ENCODE results near the gene DPH5. TPM values are rescaled to one million over a fixed set of nuclear protein-coding genes. Genes with fewer than 3 reads are reported as not detected.

Gene DPH5
- total RNA-seq, 1 experiment from 2014 or later, result 76.8 TPM

DNA sequence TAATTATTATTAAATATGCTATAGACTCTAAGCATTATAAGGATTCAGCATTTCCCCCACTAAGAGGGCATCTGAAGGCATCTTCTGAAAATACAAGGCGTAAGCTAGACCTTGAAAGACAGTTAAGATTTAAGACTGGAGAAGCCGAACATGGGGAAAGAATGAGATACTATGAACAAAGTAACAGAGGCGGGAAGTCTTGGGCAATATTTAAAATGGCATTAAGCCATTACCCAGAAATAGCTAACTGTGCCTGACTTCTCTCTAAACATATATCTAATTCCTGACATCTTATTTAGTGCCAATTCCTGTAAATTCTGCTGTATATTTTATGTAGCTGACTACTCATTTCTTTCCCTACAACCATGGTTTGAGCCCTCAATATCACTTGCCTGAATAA is 20.9 kb downstream of the DPH5 start:
- Mint-ChIP-seq H3K36me3 (ENCODE audit: insufficient read depth, unreplicated experiment) (peaks cover 18% of the 10 kb centered on the region), H3K27ac (ENCODE audit: low read depth, unreplicated experiment) (peak overlapping the region; percentile 31), H3K4me3 (ENCODE audit: unreplicated experiment) (peak overlapping the region; percentile 5), H3K27me3 (ENCODE audit: insufficient read depth, unreplicated experiment) (no peaks in the 10 kb centered on the region), H3K4me1 (ENCODE audit: insufficient read depth, unreplicated experiment) (peaks cover 31% of the 10 kb centered on the region), H3K9me3 (ENCODE audit: unreplicated experiment) (no peaks in the 10 kb centered on the region)
- TF ChIP-seq, protein P1, sequence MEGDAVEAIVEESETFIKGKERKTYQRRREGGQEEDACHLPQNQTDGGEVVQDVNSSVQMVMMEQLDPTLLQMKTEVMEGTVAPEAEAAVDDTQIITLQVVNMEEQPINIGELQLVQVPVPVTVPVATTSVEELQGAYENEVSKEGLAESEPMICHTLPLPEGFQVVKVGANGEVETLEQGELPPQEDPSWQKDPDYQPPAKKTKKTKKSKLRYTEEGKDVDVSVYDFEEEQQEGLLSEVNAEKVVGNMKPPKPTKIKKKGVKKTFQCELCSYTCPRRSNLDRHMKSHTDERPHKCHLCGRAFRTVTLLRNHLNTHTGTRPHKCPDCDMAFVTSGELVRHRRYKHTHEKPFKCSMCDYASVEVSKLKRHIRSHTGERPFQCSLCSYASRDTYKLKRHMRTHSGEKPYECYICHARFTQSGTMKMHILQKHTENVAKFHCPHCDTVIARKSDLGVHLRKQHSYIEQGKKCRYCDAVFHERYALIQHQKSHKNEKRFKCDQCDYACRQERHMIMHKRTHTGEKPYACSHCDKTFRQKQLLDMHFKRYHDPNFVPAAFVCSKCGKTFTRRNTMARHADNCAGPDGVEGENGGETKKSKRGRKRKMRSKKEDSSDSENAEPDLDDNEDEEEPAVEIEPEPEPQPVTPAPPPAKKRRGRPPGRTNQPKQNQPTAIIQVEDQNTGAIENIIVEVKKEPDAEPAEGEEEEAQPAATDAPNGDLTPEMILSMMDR (IDR thresholded peaks at IDR 0.05; ENCODE audit: unreplicated experiment), result no peak
- intact Hi-C loops (cut with micrococcal nuclease), result loop anchor here (5.0 kb wide), 1 partner anchor 233 kb away; the partner anchor contains the start of gene S1PR1
- BruUV-seq (replicated peaks), result no TSS peak
- POLR2A ChIA-PET, result interaction anchor here (0.6 to 3.8 kb wide), 18 partner anchors 8 to 255 kb away, joined by 3 to 30 read pairs (median 6); partner anchors contain the start of genes DPH5, EXTL2 and SLC30A7
- CTCF ChIA-PET, result interaction anchor here (0.7 to 1.1 kb wide), 3 partner anchors 109 to 284 kb away, joined by 3 to 4 read pairs (median 3); no protein-coding TSS in a partner anchor
- peak; percentile 81 for DNase-seq (ENCODE audit: unreplicated experiment)

DNA sequence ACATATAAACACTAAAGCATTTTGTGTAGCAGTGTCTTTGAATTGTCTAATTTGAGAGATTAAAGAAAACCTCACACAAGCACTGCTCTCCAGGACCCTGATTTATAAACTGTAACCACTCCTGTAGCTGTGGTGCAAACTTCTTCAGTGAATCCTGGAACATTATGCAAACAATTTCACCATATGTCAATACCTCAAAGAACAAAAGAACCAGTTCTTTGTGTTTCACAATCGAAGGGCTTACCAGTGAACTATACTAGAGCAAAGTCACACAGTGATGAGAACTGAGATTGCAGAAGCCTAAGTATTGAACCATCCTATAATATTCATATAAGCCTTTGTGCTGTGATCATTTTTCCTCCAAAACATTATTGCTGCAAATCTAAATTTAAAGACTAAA is 21.5 kb downstream of the DPH5 start:
- BruUV-seq (replicated peaks), result no TSS peak
- peak overlapping the region; percentile 31 for H3K27ac Mint-ChIP-seq (ENCODE audit: low read depth, unreplicated experiment)
- TF ChIP-seq, protein P1 (IDR thresholded peaks at IDR 0.05; ENCODE audit: unreplicated experiment), result no peak
- H3K4me1 Mint-ChIP-seq (ENCODE audit: insufficient read depth, unreplicated experiment), result peaks cover 31% of the 10 kb centered on the region
- intact Hi-C loops (cut with micrococcal nuclease), result loop anchor here (5.0 kb wide), 1 partner anchor 233 kb away; the partner anchor contains the start of gene S1PR1
- DNase-seq (ENCODE audit: unreplicated experiment), result peak; percentile 90
- H3K9me3 Mint-ChIP-seq (ENCODE audit: unreplicated experiment), result no peaks in the 10 kb centered on the region
- ChIA-PET CTCF (interaction anchor here (1.6 kb wide), 1 partner anchor 235 kb away, joined by 5 read pairs; no protein-coding TSS in a partner anchor), POLR2A (interaction anchor here (0.6 to 3.8 kb wide), 20 partner anchors 8 to 256 kb away, joined by 3 to 30 read pairs (median 4); partner anchors contain the start of genes DPH5, EXTL2 and SLC30A7)
- peaks cover 24% of the 10 kb centered on the region for H3K36me3 Mint-ChIP-seq (ENCODE audit: insufficient read depth, unreplicated experiment)
- H3K27me3 Mint-ChIP-seq (ENCODE audit: insufficient read depth, unreplicated experiment), result no peaks in the 10 kb centered on the region
- no peak overlapping the region for H3K4me3 Mint-ChIP-seq (ENCODE audit: unreplicated experiment)

DNA sequence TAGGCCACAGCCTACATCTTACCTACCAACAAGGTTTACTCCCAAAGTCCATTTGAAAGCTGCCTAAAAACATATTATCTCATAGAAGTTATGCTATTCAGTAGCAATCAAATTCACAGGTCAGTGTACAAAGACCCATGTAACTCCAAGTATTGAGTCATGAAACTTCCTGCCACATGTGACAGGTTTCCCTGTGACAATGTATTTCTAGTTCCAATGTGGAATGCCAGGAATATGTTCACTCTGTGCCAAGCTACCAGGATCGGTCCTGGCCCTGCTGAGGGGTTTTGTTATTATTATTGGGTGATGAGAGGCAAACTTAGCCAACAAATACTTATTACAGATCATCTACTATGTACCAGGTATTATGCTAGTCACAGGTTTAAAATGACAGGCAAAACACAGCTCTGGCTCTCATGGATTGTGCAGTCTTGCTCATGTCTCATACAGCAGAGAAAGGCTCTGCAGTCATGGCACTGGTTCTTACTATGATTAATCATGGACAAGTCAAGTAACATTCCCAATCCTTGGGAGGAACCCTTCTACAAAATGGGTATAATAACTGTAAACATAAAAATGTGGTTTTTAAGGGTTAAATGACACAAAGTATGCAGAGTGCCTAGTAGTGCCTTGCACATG is 22.5 kb downstream of the DPH5 start:
- DNase-seq (ENCODE audit: unreplicated experiment), result peak; percentile 14
- peak overlapping the region; percentile 39 for H3K27ac Mint-ChIP-seq (ENCODE audit: low read depth, unreplicated experiment)
- no peaks in the 10 kb centered on the region for H3K27me3 Mint-ChIP-seq (ENCODE audit: insufficient read depth, unreplicated experiment)
- H3K4me1 Mint-ChIP-seq (ENCODE audit: insufficient read depth, unreplicated experiment), result peaks cover 31% of the 10 kb centered on the region
- ChIA-PET CTCF (interaction anchor here (1.1 to 1.6 kb wide), 3 partner anchors 236 to 306 kb away, joined by 4 to 5 read pairs (median 5); no protein-coding TSS in a partner anchor), POLR2A (interaction anchor here (0.8 to 3.8 kb wide), 15 partner anchors 8 to 285 kb away, joined by 3 to 30 read pairs (median 6); partner anchors contain the start of genes DPH5, EXTL2 and SLC30A7)
- no peak overlapping the region for H3K4me3 Mint-ChIP-seq (ENCODE audit: unreplicated experiment)
- no TSS peak for BruUV-seq (replicated peaks)
- H3K36me3 Mint-ChIP-seq (ENCODE audit: insufficient read depth, unreplicated experiment), result peaks cover 33% of the 10 kb centered on the region
- no peaks in the 10 kb centered on the region for H3K9me3 Mint-ChIP-seq (ENCODE audit: unreplicated experiment)
- intact Hi-C loops (cut with micrococcal nuclease), result loop anchor here (2.0 to 5.0 kb wide), 2 partner anchors 24 to 234 kb away; partner anchors contain the start of gene S1PR1
- TF ChIP-seq, protein P1 (IDR thresholded peaks at IDR 0.05; ENCODE audit: unreplicated experiment), result no peak

DNA sequence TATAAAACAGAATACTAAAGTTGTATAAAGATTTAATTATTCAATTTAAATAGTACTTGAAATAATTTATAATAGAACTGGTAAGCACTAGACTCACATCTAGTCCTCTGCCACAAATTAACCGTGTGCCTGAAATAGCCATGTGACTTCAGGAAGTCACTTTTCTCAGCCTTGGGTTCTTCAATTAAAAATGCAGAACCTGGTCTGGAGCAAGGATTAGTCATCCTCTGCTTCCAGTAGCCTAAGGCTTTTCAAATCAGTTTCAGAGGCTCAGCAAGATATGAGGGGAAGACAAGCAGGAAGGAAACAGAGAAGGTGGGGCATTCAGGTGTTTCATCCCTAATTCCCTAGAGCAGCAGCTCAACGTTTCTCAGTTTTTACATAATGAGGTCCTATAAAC is 23.0 kb downstream of the DPH5 start:
- Mint-ChIP-seq H3K27me3 (ENCODE audit: insufficient read depth, unreplicated experiment) (no peaks in the 10 kb centered on the region), H3K4me3 (ENCODE audit: unreplicated experiment) (no peak overlapping the region), H3K9me3 (ENCODE audit: unreplicated experiment) (no peaks in the 10 kb centered on the region), H3K4me1 (ENCODE audit: insufficient read depth, unreplicated experiment) (peaks cover 31% of the 10 kb centered on the region), H3K36me3 (ENCODE audit: insufficient read depth, unreplicated experiment) (peaks cover 37% of the 10 kb centered on the region), H3K27ac (ENCODE audit: low read depth, unreplicated experiment) (peak overlapping the region; percentile 39)
- POLR2A ChIA-PET, result interaction anchor here (0.8 to 3.8 kb wide), 12 partner anchors 9 to 286 kb away, joined by 3 to 30 read pairs (median 6); partner anchors contain the start of genes DPH5, EXTL2 and SLC30A7
- CTCF ChIA-PET, result interaction anchor here (1.1 to 1.5 kb wide), 3 partner anchors 236 to 307 kb away, joined by 4 to 11 read pairs (median 5); no protein-coding TSS in a partner anchor
- peak; percentile 73 for DNase-seq (ENCODE audit: unreplicated experiment)
- intact Hi-C loops (cut with micrococcal nuclease), result loop anchor here (2.0 to 5.0 kb wide), 2 partner anchors 24 to 235 kb away; partner anchors contain the start of gene S1PR1
- BruUV-seq (replicated peaks), result no TSS peak
- TF ChIP-seq, protein P1 (IDR thresholded peaks at IDR 0.05; ENCODE audit: unreplicated experiment), result no peak

All from MCF 10A (cell line).